ENCODE data around the gene CASP9. TPM values are rescaled to one million over a fixed set of nuclear protein-coding genes. Genes with fewer than 3 reads are reported as not detected.
"Not testable (repeated sequence)": the region's sequence is repeated elsewhere in the genome, so short reads cannot be mapped to it uniquely, and the experiment has no call there.

Gene CASP9
- total RNA-seq, 3 donors from 2014 or later = 12.5 to 15.8 (median 13.4) TPM

GRCh38 chr1:15483971-15484370, 40.0 kb downstream of the CASP9 start:
- Histone ChIP-seq H3K4me1 (no peaks in the 10 kb centered on the region), H3K27ac (no peak overlapping the region), H3K9me3 (no peaks in the 10 kb centered on the region), H3K4me3 (no peak overlapping the region), H3K36me3 (no peaks in the 10 kb centered on the region), H3K27me3 (no peaks in the 10 kb centered on the region)
- intact Hi-C loops (cut with DNase I; ENCODE audit: low total_unique reads) = no loop called here
- DNase-seq (ENCODE audit: low spot score in 2 of 2) = no peak
- TF ChIP-seq CTCF (IDR thresholded peaks at IDR 0.05) (no peak), POLR2A (IDR thresholded peaks at IDR 0.05) (no peak), POLR2AphosphoS5 (IDR thresholded peaks at IDR 0.05) (no peak)

GRCh38 chr1:15482983-15483543, 41.0 kb downstream of the CASP9 start:
- H3K27ac ChIP-seq; H3K4me3 ChIP-seq; H3K27me3 ChIP-seq; H3K9me3 ChIP-seq; DNase-seq (ENCODE audit: low spot score in 2 of 2); H3K36me3 ChIP-seq; intact Hi-C loops (cut with DNase I; ENCODE audit: low total_unique reads); H3K4me1 ChIP-seq: not testable (repeated sequence)

- H3K36me3 ChIP-seq; intact Hi-C loops (cut with DNase I; ENCODE audit: low total_unique reads); H3K9me3 ChIP-seq; H3K27ac ChIP-seq; H3K4me1 ChIP-seq; H3K4me3 ChIP-seq; H3K27me3 ChIP-seq; DNase-seq (ENCODE audit: low spot score in 2 of 2): not testable (repeated sequence)
These were observed 41.6 kb downstream of the CASP9 start for GRCh38 chr1:15482455-15482854.

- TF ChIP-seq POLR2AphosphoS5 (IDR thresholded peaks at IDR 0.05) (no peak), CTCF (IDR thresholded peaks at IDR 0.05) (no peak), POLR2A (IDR thresholded peaks at IDR 0.05) (no peak)
- no peaks in the 10 kb centered on the region for H3K4me1 ChIP-seq
- H3K27me3 ChIP-seq = no peaks in the 10 kb centered on the region
- H3K36me3 ChIP-seq = no peaks in the 10 kb centered on the region
- intact Hi-C loops (cut with DNase I; ENCODE audit: low total_unique reads) = no loop called here
- H3K4me3 ChIP-seq = no peak overlapping the region
- H3K27ac ChIP-seq = no peak overlapping the region
- H3K9me3 ChIP-seq = no peaks in the 10 kb centered on the region
- DNase-seq (ENCODE audit: low spot score in 2 of 2) = no peak
These were observed 44.2 kb downstream of the CASP9 start for GRCh38 chr1:15479654-15480347.

- H3K4me3 ChIP-seq = no peak overlapping the region
- no peaks in the 10 kb centered on the region for H3K36me3 ChIP-seq
- H3K9me3 ChIP-seq = no peaks in the 10 kb centered on the region
- no peaks in the 10 kb centered on the region for H3K4me1 ChIP-seq
- no peak for DNase-seq (ENCODE audit: low spot score in 2 of 2)
- intact Hi-C loops (cut with DNase I; ENCODE audit: low total_unique reads) = no loop called here
- no peak overlapping the region for H3K27ac ChIP-seq
- no peak for TF ChIP-seq CTCF (IDR thresholded peaks at IDR 0.05)
- TF ChIP-seq POLR2AphosphoS5 (IDR thresholded peaks at IDR 0.05) = no peak
- TF ChIP-seq POLR2A (IDR thresholded peaks at IDR 0.05) = no peak
- no peaks in the 10 kb centered on the region for H3K27me3 ChIP-seq
These were observed 46.3 kb downstream of the CASP9 start for GRCh38 chr1:15477646-15478212.

- intact Hi-C loops (cut with DNase I; ENCODE audit: low total_unique reads) = no loop called here
- TF ChIP-seq CTCF (IDR thresholded peaks at IDR 0.05) (no peak), POLR2AphosphoS5 (IDR thresholded peaks at IDR 0.05) (no peak), POLR2A (IDR thresholded peaks at IDR 0.05) (no peak)
- no peaks in the 10 kb centered on the region for H3K9me3 ChIP-seq
- no peak for DNase-seq (ENCODE audit: low spot score in 2 of 2)
- no peak overlapping the region for H3K4me3 ChIP-seq
- H3K36me3 ChIP-seq = no peaks in the 10 kb centered on the region
- no peaks in the 10 kb centered on the region for H3K27me3 ChIP-seq
- no peaks in the 10 kb centered on the region for H3K4me1 ChIP-seq
- no peak overlapping the region for H3K27ac ChIP-seq
These were observed 47.1 kb downstream of the CASP9 start for GRCh38 chr1:15476927-15477326.
